Retinal pigment epithelial cell (primary cell): ENCODE data around the gene SIGLEC6.
A peak's percentile ranks its signal among the peaks of the same experiment; 100 is the strongest.

Source experiments
- DNase-seq: peaks from one replicate; pipeline ENCODE4 v3.0.0-alpha.2; 2010; ENCODE audit warnings: low read depth
- H3K4me3 ChIP-seq: 2 replicates; pipeline ENCODE4 v1.5.1; 2011; ENCODE audit warnings: mild to moderate bottlenecking, low read length, control low read depth, moderate library complexity
- TF ChIP-seq, protein P1 (sequence below): conservative IDR thresholded peaks from 2 replicates; pipeline ENCODE4 v1.5.1; 2011; ENCODE audit warnings: low read depth, low read length, control low read depth, inconsistent platforms

SIGLEC6 gene

DNA sequence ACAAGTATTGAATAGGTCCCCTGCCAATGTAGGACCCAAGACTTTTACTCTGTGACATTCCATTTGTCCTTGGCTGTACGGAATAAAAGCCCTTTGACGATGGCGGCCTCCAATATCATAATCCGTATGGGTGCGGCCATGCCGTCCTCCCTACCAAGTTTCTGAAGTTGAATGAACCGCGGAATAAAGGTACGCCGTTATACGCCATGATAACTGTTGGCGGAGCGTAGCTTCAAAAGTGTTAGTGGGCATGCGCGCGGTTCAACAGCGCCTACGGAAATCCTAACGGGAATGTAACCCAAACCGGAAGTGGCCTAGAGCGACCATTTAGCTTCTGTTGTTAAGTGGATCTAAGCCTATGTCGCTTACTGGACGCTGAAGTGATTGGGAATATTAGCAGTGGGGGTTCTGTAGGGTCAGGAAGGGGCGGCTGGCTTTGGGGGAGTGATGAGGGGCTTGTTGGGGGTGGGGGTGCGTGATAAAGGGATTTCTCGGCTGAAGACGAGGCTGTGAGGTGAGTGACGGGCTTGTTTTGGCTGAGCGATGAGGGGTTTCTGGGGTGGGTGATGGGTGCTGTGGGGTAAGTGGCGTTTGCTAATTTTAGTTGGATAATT is 39.6 kb upstream of the SIGLEC6 start, which contains the start of gene ZNF175:
ZNF175 (plus strand) TSS at position 322 of the 614 bp plus-strand sequence. CDS start 2,047 bp downstream, outside the sequence.
- DNase-seq, result peak; percentile 86
- H3K4me3 ChIP-seq, result peak within 1 kb of the TSS; percentile 90
- TF ChIP-seq, protein P1, sequence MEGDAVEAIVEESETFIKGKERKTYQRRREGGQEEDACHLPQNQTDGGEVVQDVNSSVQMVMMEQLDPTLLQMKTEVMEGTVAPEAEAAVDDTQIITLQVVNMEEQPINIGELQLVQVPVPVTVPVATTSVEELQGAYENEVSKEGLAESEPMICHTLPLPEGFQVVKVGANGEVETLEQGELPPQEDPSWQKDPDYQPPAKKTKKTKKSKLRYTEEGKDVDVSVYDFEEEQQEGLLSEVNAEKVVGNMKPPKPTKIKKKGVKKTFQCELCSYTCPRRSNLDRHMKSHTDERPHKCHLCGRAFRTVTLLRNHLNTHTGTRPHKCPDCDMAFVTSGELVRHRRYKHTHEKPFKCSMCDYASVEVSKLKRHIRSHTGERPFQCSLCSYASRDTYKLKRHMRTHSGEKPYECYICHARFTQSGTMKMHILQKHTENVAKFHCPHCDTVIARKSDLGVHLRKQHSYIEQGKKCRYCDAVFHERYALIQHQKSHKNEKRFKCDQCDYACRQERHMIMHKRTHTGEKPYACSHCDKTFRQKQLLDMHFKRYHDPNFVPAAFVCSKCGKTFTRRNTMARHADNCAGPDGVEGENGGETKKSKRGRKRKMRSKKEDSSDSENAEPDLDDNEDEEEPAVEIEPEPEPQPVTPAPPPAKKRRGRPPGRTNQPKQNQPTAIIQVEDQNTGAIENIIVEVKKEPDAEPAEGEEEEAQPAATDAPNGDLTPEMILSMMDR, result no peak

DNA sequence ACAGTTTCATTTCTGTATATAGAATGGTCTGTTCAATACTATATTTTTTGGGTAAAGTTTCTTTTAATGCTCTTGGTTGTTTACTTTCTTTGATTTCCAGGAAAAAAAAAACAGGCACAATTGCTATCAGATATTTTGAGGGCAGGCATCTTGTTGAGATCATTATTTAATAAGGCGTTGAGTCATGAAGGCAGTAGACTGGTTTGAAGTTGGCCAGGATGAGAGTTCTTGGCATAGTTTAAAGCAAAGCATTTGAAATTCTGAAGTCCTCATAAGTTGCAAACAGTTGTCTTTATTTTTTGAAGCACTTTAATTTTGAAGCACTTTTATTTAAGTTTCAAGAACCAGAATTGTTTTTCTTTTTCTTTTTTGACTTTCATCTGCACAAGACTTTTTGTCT is 37.0 kb upstream of the SIGLEC6 start:
- TF ChIP-seq, protein P1, result no peak
- no peak overlapping the region for H3K4me3 ChIP-seq
- DNase-seq, result no peak

DNA sequence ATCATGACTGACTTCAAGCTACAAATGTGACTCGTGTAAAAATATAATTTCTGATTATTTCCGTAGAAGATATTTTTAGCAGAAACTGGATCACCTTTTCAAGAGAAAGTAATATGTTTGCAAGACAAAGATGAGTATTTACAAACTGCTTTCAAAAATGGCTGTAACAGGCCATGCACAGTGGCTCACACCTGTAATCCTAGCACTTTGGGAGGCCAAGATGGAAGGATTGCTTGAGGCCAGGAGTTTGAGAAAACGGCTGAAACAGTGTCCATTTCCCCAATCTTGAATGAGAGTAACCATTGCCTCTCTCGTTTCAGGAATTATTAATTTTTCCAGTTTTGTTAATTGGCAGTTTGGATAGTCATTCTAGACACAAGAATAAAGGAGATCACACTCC is 36.1 kb upstream of the SIGLEC6 start:
- no peak for DNase-seq

GRCh38 chr19:51566489-51567100 is 35.1 kb upstream of the SIGLEC6 start:
- TF ChIP-seq, protein P1, result no peak
- H3K4me3 ChIP-seq, result no peak overlapping the region
- DNase-seq, result no peak

More for the DNA sequence above, 36.1 kb upstream of the SIGLEC6 start:
- no peak overlapping the region for H3K4me3 ChIP-seq
- TF ChIP-seq, protein P1, result no peak

DNA sequence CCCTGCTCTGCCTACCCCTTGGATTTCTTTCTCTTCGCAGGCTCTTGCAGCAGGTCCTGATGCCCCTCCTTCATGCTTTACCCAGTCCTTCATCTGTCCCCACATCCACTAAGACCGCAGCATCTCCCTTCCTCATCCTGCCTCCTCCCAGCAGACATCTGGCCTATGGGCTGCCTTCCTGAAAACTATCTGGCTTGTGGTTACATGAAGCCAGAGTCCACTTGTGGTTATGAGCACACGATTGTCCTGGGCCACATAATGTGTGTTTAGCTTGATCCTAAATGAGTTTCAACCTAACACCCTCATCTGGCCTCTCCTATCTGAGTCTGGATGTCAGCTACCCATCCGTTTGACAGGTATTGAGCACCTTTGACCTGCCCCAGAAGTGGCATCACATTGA is 34.1 kb upstream of the SIGLEC6 start:
- DNase-seq, result no peak
- TF ChIP-seq, protein P1, result no peak
- H3K4me3 ChIP-seq, result no peak overlapping the region

DNA sequence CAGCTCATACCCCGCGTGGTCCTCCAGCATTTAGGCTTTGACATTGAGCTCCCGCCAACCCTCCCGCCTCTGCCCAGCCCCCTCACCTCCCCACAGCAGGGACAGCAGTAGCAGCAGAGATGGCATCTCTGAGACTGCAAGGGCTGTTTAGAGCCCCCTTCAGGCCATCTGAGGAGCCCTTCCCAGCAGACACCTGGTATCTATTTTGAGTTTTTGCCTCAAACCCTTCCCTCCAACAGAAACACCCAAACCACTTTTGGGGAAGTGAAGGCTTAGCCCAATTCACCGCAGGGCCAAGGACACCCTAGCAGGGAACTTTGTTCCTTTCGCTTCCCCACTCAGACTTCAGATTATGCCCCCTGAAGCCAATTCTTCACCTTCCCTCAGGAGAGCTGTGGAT is 33.3 kb upstream of the SIGLEC6 start:
- TF ChIP-seq, protein P1, result no peak

GRCh38 chr19:51560339-51560738 is 28.9 kb upstream of the SIGLEC6 start:
- TF ChIP-seq, protein P1, result no peak
- no peak overlapping the region for H3K4me3 ChIP-seq
- DNase-seq, result no peak

More for the DNA sequence above, 33.3 kb upstream of the SIGLEC6 start:
- no peak overlapping the region for H3K4me3 ChIP-seq
- no peak for DNase-seq
